Panc1 (cell line): ENCODE results near the gene LRMDA.

Source experiments
- POLR2AphosphoS5 ChIP-seq: IDR thresholded peaks from 2 replicates; pipeline ENCODE4 v1.6.1; 2012; ENCODE audit warnings: mild to moderate bottlenecking, low read depth, low read length, moderate library complexity
- TCF7L2 ChIP-seq: IDR thresholded peaks from 2 replicates; pipeline ENCODE4 v1.6.1; 2011; ENCODE audit warnings: mild to moderate bottlenecking, low read depth, low read length, inconsistent platforms
- TF ChIP-seq, protein P1 (sequence below): fragments of 450-650 bp; IDR thresholded peaks from 2 replicates; pipeline ENCODE4 v1.5.1; 2017; ENCODE audit warnings: mild to moderate bottlenecking

DNA sequence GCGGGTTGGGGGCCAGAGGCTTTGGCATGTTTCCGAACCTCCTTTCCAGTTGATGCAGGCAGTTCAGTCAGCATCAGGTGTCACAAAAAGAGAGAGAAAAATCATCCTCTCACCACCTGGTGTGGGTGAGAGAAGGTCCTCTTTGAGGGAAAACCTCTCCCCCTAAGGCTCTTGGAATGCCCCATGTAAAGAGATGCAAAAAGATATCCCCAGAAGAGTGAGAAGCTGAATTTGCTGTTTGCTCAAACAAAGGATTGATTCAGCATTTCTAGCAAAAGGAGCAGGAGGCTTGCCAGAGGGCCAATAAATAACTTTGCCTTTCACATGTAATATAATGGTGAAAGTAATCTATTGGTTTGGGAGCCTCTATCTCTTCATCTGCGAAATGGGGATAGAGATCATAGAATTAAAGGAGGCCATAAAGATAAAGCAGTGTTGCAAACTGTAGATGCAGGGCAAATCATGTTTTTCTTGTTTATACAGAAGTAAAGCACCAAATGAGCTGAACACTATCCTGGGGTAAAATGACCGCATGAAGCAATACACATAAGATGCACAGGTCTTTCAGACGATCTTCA lies 425.9 kb downstream of the LRMDA start:
- TF ChIP-seq, protein P1, sequence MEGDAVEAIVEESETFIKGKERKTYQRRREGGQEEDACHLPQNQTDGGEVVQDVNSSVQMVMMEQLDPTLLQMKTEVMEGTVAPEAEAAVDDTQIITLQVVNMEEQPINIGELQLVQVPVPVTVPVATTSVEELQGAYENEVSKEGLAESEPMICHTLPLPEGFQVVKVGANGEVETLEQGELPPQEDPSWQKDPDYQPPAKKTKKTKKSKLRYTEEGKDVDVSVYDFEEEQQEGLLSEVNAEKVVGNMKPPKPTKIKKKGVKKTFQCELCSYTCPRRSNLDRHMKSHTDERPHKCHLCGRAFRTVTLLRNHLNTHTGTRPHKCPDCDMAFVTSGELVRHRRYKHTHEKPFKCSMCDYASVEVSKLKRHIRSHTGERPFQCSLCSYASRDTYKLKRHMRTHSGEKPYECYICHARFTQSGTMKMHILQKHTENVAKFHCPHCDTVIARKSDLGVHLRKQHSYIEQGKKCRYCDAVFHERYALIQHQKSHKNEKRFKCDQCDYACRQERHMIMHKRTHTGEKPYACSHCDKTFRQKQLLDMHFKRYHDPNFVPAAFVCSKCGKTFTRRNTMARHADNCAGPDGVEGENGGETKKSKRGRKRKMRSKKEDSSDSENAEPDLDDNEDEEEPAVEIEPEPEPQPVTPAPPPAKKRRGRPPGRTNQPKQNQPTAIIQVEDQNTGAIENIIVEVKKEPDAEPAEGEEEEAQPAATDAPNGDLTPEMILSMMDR = no peak
- TF ChIP-seq TCF7L2 (no peak), POLR2AphosphoS5 (no peak)
